Measurements from ENCODE around the gene IL32.
"Not testable (repeated sequence)": the region's sequence is repeated elsewhere in the genome, so short reads cannot be mapped to it uniquely, and the experiment has no call there.

IL32 gene

GRCh38 chr16:3053330-3053710 is 12.1 kb upstream of the IL32 start:
- not testable (repeated sequence) for DNase-seq

GRCh38 chr16:3054965-3055733 is 10.3 kb upstream of the IL32 start:
- DNase-seq: no peak

GRCh38 chr16:3055734-3056115 is 9.7 kb upstream of the IL32 start:
- DNase-seq: not testable (repeated sequence)

GRCh38 chr16:3056336-3057180 is 8.9 kb upstream of the IL32 start:
- no peak for DNase-seq

- DNase-seq: no peak
Observed at GRCh38 chr16:3057181-3058138, 8.0 kb upstream of the IL32 start.

- DNase-seq: peak; percentile 58
Observed at GRCh38 chr16:3058139-3059030, 7.1 kb upstream of the IL32 start.

- peak; percentile 94 for DNase-seq
Observed at GRCh38 chr16:3059041-3059722, 6.3 kb upstream of the IL32 start.

- DNase-seq: no peak
Observed at GRCh38 chr16:3059723-3060242, 5.7 kb upstream of the IL32 start.

- DNase-seq: no peak
Observed at GRCh38 chr16:3060339-3061127, 4.9 kb upstream of the IL32 start.

- no peak for DNase-seq
Observed at GRCh38 chr16:3062553-3062952, 2.9 kb upstream of the IL32 start.

- no peak for DNase-seq
Observed at GRCh38 chr16:3063625-3064386, 1.6 kb upstream of the IL32 start.

- DNase-seq: no peak
Observed at GRCh38 chr16:3065742-3066439, 451 bp downstream of the IL32 start.

- DNase-seq: no peak
Observed at GRCh38 chr16:3066440-3066748, 954 bp downstream of the IL32 start.

GRCh38 chr16:3068487-3068886 is 3.0 kb downstream of the IL32 start:
- no peak for DNase-seq

- DNase-seq: not testable (repeated sequence)
Observed at GRCh38 chr16:3069146-3069545, 3.7 kb downstream of the IL32 start.

- DNase-seq: no peak
Observed at GRCh38 chr16:3070608-3071111, 5.2 kb downstream of the IL32 start.

- DNase-seq: no peak
Observed at GRCh38 chr16:3071655-3072054, 6.2 kb downstream of the IL32 start.

- DNase-seq: not testable (repeated sequence)
Observed at GRCh38 chr16:3072148-3072547, 6.7 kb downstream of the IL32 start.

Measured in eye (tissue), 1 donor.